Fibroblast of lung (primary cell): ENCODE measurements around the gene LTF. TPM values are rescaled to one million over a fixed set of nuclear protein-coding genes. Genes with fewer than 3 reads are reported as not detected.
A peak's percentile ranks its signal among the peaks of the same experiment; 100 is the strongest.

Source experiments
- DNase-seq, 2 donors: peaks; one replicate each; pipeline versions ENCODE4 v3.0.0 to v3.0.0-alpha.2; 2010; ENCODE audit warnings: low read depth in 2 of 2
- H2AFZ ChIP-seq: 2 replicates; pipeline ENCODE4 v1.5.1; 2012; ENCODE audit warnings: low read length, control low read depth, inconsistent platforms
- H3K27ac ChIP-seq: 2 replicates; pipeline ENCODE4 v1.5.1; 2011; ENCODE audit warnings: low read length, control low read depth; ENCODE audit not compliant: insufficient read depth
- H3K27me3 ChIP-seq: 2 replicates; pipeline ENCODE4 v1.5.1; 2011; ENCODE audit warnings: mild to moderate bottlenecking, low read length; ENCODE audit not compliant: control insufficient read depth, insufficient read depth
- H3K36me3 ChIP-seq: 2 replicates; pipeline ENCODE4 v1.5.1; 2011; ENCODE audit warnings: low read length; ENCODE audit not compliant: control insufficient read depth, insufficient read depth
- H3K4me1 ChIP-seq: 2 replicates; pipeline ENCODE4 v1.5.1; 2011; ENCODE audit warnings: low read length; ENCODE audit not compliant: control insufficient read depth, insufficient read depth; ENCODE audit errors: extremely low read depth
- H3K4me2 ChIP-seq: 2 replicates; pipeline ENCODE4 v1.5.1; 2011; ENCODE audit warnings: low read length, control low read depth; ENCODE audit not compliant: insufficient read depth; ENCODE audit errors: extremely low read depth
- H3K4me3 ChIP-seq, 4 experiments: fragments of 200-600 bp in 1 of 4; sonication (generic) in 1 of 4; replicated peaks in 1 of 4; 2 replicates each; pipeline ENCODE4 v1.5.1; 2011 to 2016; ENCODE audit warnings: low read length in 4 of 4, low read depth in 3 of 4, mild to moderate bottlenecking in 3 of 4, control low read depth in 2 of 4, inconsistent platforms in 1 of 4, mixed read lengths in 1 of 4; ENCODE audit not compliant: insufficient read depth in 1 of 4; ENCODE audit errors: control extremely low read depth in 1 of 4
- H3K79me2 ChIP-seq: 2 replicates; pipeline ENCODE4 v1.5.1; 2012; ENCODE audit warnings: mild to moderate bottlenecking, low read length, inconsistent platforms; ENCODE audit not compliant: control insufficient read depth, insufficient read depth
- H3K9ac ChIP-seq: 2 replicates; pipeline ENCODE4 v1.5.1; 2011; ENCODE audit warnings: mild to moderate bottlenecking, low read length, control low read depth; ENCODE audit not compliant: insufficient read depth
- H3K9me3 ChIP-seq: 2 replicates; pipeline ENCODE4 v1.5.1; 2012; ENCODE audit warnings: low read depth, low read length; ENCODE audit not compliant: control insufficient read depth, insufficient read depth
- H4K20me1 ChIP-seq: 2 replicates; pipeline ENCODE4 v1.5.1; 2011; ENCODE audit warnings: low read length; ENCODE audit not compliant: control insufficient read depth, insufficient read depth; ENCODE audit errors: extremely low read depth
- CTCF ChIP-seq, 2 donors: IDR thresholded peaks in 1 of 2; conservative IDR thresholded peaks in 1 of 2; 1 replicate in 1 of 2; 2 replicates in 1 of 2; pipeline ENCODE4 v1.5.1; 2011 to 2012; ENCODE audit warnings: low read length in 2 of 2, control low read depth in 1 of 2, inconsistent platforms in 1 of 2, low read depth in 1 of 2, mild to moderate bottlenecking in 1 of 2
- EZH2 ChIP-seq: IDR thresholded peaks from 2 replicates; pipeline ENCODE4 v1.5.1; 2012; ENCODE audit warnings: low read length, control low read depth, mild to moderate bottlenecking; ENCODE audit errors: missing control alignments
- polyA plus RNA-seq, 2 donors: library from polyadenylated mRNA; depleted of rRNA in 1 of 2; stranded (reverse) in 1 of 2; unstranded in 1 of 2; fragments of >200 nt; gene quantifications; 2 replicates each; pipeline ENCODE4 v1.2.1, GENCODE V29; 2011 to 2012; ENCODE audit warnings: missing spikeins in 1 of 2
- total RNA-seq: library from RNA; depleted of rRNA; stranded (reverse); fragments of >200 nt; gene quantifications from 2 replicates; pipeline ENCODE4 v1.2.1, GENCODE V29; 2014

Gene LTF
- total and polyA plus RNA-seq, 2 donors (not counting 1 experiment from before 2014, with no cell fraction given) = not detected

DNA sequence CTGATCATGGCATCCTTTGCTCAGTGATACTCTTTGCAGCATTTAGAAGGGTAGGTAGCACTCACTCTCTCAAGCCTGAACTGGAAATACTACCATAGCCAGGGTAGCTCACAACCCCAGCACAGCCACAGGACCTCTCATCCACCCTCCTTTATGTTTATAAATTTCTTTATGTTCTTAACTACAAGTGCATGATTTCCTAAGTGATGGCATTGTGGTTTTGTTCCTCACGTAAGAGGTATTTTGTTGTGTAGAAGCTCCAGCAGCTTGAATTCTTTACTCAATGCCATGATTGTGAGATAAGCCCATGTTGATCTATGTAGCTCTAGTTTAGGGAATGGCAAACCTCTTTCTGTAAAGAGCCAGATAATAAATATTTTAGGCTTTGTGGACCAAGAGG, 25.2 kb upstream of the LTF start:
- peak; percentile 64 to 86 for DNase-seq
- no peaks in the 10 kb centered on the region for H3K9me3 ChIP-seq
- H3K79me2 ChIP-seq = no peaks in the 10 kb centered on the region
- no peak overlapping the region for H3K9ac ChIP-seq
- no peaks in the 10 kb centered on the region for H4K20me1 ChIP-seq
- H3K27me3 ChIP-seq = no peaks in the 10 kb centered on the region
- H3K27ac ChIP-seq = no peak overlapping the region
- no peak for TF ChIP-seq EZH2
- no peak for TF ChIP-seq CTCF (conservative IDR thresholded peaks at IDR 0.05 in 1 of 2, IDR thresholded peaks at IDR 0.05 in 1 of 2; ENCODE audit: low read depth in 1 of 2, low read length in 2 of 2)
- H3K36me3 ChIP-seq = no peaks in the 10 kb centered on the region
- H3K4me2 ChIP-seq = no peak overlapping the region
- H3K4me3 ChIP-seq = no peak overlapping the region
- peaks cover 8% of the 10 kb centered on the region for H3K4me1 ChIP-seq
- no peak overlapping the region for H2AFZ ChIP-seq

- DNase-seq = no peak
Measured at GRCh38 chr3:46489381-46489780, 24.7 kb upstream of the LTF start.

GRCh38 chr3:46488735-46489361, 24.1 kb upstream of the LTF start:
- H3K9ac ChIP-seq = no peak overlapping the region
- no peaks in the 10 kb centered on the region for H4K20me1 ChIP-seq
- H3K4me3 ChIP-seq = no peak overlapping the region
- no peaks in the 10 kb centered on the region for H3K36me3 ChIP-seq
- no peaks in the 10 kb centered on the region for H3K9me3 ChIP-seq
- TF ChIP-seq EZH2 = no peak
- TF ChIP-seq CTCF (conservative IDR thresholded peaks at IDR 0.05 in 1 of 2, IDR thresholded peaks at IDR 0.05 in 1 of 2; ENCODE audit: low read depth in 1 of 2, low read length in 2 of 2) = peak; percentile 100
- DNase-seq = peak; percentile 81 to 87
- no peak overlapping the region for H3K27ac ChIP-seq
- H3K27me3 ChIP-seq = no peaks in the 10 kb centered on the region
- peaks cover 8% of the 10 kb centered on the region for H3K4me1 ChIP-seq
- no peaks in the 10 kb centered on the region for H3K79me2 ChIP-seq
- no peak overlapping the region for H3K4me2 ChIP-seq
- no peak overlapping the region for H2AFZ ChIP-seq

More at GRCh38 chr3:46489381-46489780, 24.7 kb upstream of the LTF start:
- Histone ChIP-seq H3K4me2 (no peak overlapping the region), H3K36me3 (no peaks in the 10 kb centered on the region), H3K4me1 (peaks cover 8% of the 10 kb centered on the region), H2AFZ (no peak overlapping the region), H3K9ac (no peak overlapping the region), H3K27me3 (no peaks in the 10 kb centered on the region), H3K9me3 (no peaks in the 10 kb centered on the region), H4K20me1 (no peaks in the 10 kb centered on the region), H3K79me2 (no peaks in the 10 kb centered on the region), H3K27ac (no peak overlapping the region), H3K4me3 (no peak overlapping the region)
- no peak for TF ChIP-seq CTCF (conservative IDR thresholded peaks at IDR 0.05 in 1 of 2, IDR thresholded peaks at IDR 0.05 in 1 of 2; ENCODE audit: low read depth in 1 of 2, low read length in 2 of 2)
- TF ChIP-seq EZH2 = no peak
